Smooth muscle cell (in vitro differentiated cells): ENCODE measurements around the gene ARL14EP. TPM values are rescaled to one million over a fixed set of nuclear protein-coding genes. Genes with fewer than 3 reads are reported as not detected.
A peak's percentile ranks its signal among the peaks of the same experiment; 100 is the strongest.

Source experiments
- DNase-seq: peaks from one replicate; lab custom pipeline; 2025; ENCODE audit not compliant: unreplicated experiment; lab: John Stamatoyannopoulos, UW
- H2AFZ ChIP-seq: fragments of 200-600 bp; sonication (generic); 2 replicates; pipeline ENCODE4 v1.6.0; 2016; ENCODE audit warnings: antibody characterized with exemption, low read depth, mild to moderate bottlenecking
- H3F3A ChIP-seq: fragments of 200-600 bp; sonication (generic); 2 replicates; pipeline ENCODE4 v1.6.0; 2017; ENCODE audit warnings: antibody characterized with exemption, low read depth
- H3K27ac ChIP-seq: fragments of 200-600 bp; sonication (generic); 2 replicates; pipeline ENCODE4 v1.5.1; 2016; ENCODE audit warnings: low read depth, mild to moderate bottlenecking
- H3K27me3 ChIP-seq: fragments of 200-600 bp; sonication (generic); 2 replicates; pipeline ENCODE4 v1.6.1; 2016; ENCODE audit warnings: low read depth, mild to moderate bottlenecking
- H3K36me3 ChIP-seq: fragments of 200-600 bp; sonication (generic); 2 replicates; pipeline ENCODE4 v1.5.1; 2016; ENCODE audit warnings: low read depth
- H3K4me1 ChIP-seq: fragments of 200-600 bp; sonication (generic); 2 replicates; pipeline ENCODE4 v1.5.1; 2016; ENCODE audit warnings: low read depth
- H3K4me2 ChIP-seq: fragments of 200-600 bp; sonication (generic); 2 replicates; pipeline ENCODE4 v1.6.0; 2016; ENCODE audit warnings: mild to moderate bottlenecking
- H3K4me3 ChIP-seq: fragments of 200-600 bp; sonication (generic); 2 replicates; pipeline ENCODE4 v1.5.1; 2016; ENCODE audit warnings: mild to moderate bottlenecking
- H3K79me2 ChIP-seq: fragments of 200-600 bp; sonication (generic); 2 replicates; pipeline ENCODE4 v1.6.0; 2016; ENCODE audit warnings: low read depth, mild to moderate bottlenecking
- H3K9ac ChIP-seq: fragments of 200-600 bp; sonication (generic); 2 replicates; pipeline ENCODE4 v1.6.0; 2016; ENCODE audit warnings: low read depth
- H3K9me3 ChIP-seq: fragments of 200-600 bp; sonication (generic); replicated peaks from 2 replicates; pipeline ENCODE4 v1.5.1; 2016; ENCODE audit warnings: low read depth
- H4K20me1 ChIP-seq: fragments of 200-600 bp; sonication (generic); 2 replicates; pipeline ENCODE4 v1.6.0; 2016; ENCODE audit warnings: low read depth
- CTCF ChIP-seq: fragments of 200-600 bp; sonication (generic); IDR thresholded peaks from 2 replicates; pipeline ENCODE4 v1.5.1; 2017; ENCODE audit warnings: borderline replicate concordance, mild to moderate bottlenecking, antibody characterized with exemption; ENCODE audit not compliant: insufficient read depth, poor library complexity, severe bottlenecking
- whole genome bisulfite sequencing: methylation state at CpG from one replicate; pipeline ENCODE4 v1.1.7; 2016; ENCODE audit warnings: low lambda C conversion rate; 5-methylcytosine and 5-hydroxymethylcytosine counted together
- polyA plus RNA-seq: library from polyadenylated mRNA; unstranded; fragments of >200 nt; fragmentation: Nextera tagmentation; extraction: Ambion mirVana; gene quantifications from 2 replicates; pipeline ENCODE4 v1.2.1, GENCODE V29; 2016
- total RNA-seq: library from RNA; depleted of rRNA; stranded (reverse); fragments of >200 nt; gene quantifications from 2 replicates; pipeline ENCODE4 v1.2.3, GENCODE V29; 2014

Gene ARL14EP
- total and polyA plus RNA-seq, 2 experiments from 2014 or later = 19.7 to 20.7 TPM

- no peaks in the 10 kb centered on the region for H3K36me3 ChIP-seq
- H3K27me3 ChIP-seq = no peaks in the 10 kb centered on the region
- peaks cover 37% of the 10 kb centered on the region for H4K20me1 ChIP-seq
- peak overlapping the region; percentile 49 for H3K4me2 ChIP-seq
- H3K9ac ChIP-seq = no peak overlapping the region
- H3F3A ChIP-seq = no peaks in the 10 kb centered on the region
- H3K9me3 ChIP-seq = no peaks in the 10 kb centered on the region
- TF ChIP-seq CTCF = no peak
- H3K4me3 ChIP-seq = no peak overlapping the region
- H3K27ac ChIP-seq = peak overlapping the region; percentile 25
- no peak overlapping the region for H2AFZ ChIP-seq
- peaks cover 74% of the 10 kb centered on the region for H3K79me2 ChIP-seq
- peaks cover 16% of the 10 kb centered on the region for H3K4me1 ChIP-seq
- DNase-seq = no peak
These were observed 5.8 kb downstream of the ARL14EP start for GRCh38 chr11:30328681-30329080.

- H4K20me1 ChIP-seq = peaks cover 38% of the 10 kb centered on the region
- H3K4me1 ChIP-seq = peaks cover 10% of the 10 kb centered on the region
- no peaks in the 10 kb centered on the region for H3K27me3 ChIP-seq
- WGBS = 85% methylated on average over 4 of the region's 4 CpGs
- H3K9me3 ChIP-seq = no peaks in the 10 kb centered on the region
- no peaks in the 10 kb centered on the region for H3F3A ChIP-seq
- no peak overlapping the region for H3K4me3 ChIP-seq
- H2AFZ ChIP-seq = no peak overlapping the region
- no peak overlapping the region for H3K9ac ChIP-seq
- peak overlapping the region; percentile 25 for H3K27ac ChIP-seq
- peaks cover 68% of the 10 kb centered on the region for H3K79me2 ChIP-seq
- H3K4me2 ChIP-seq = peak overlapping the region; percentile 49
- peaks cover 1% of the 10 kb centered on the region for H3K36me3 ChIP-seq
- DNase-seq = no peak
- no peak for TF ChIP-seq CTCF
These were observed 6.4 kb downstream of the ARL14EP start for GRCh38 chr11:30329150-30329940.

GRCh38 chr11:30333405-30333804, 10.5 kb downstream of the ARL14EP start:
- Histone ChIP-seq H3K9me3 (no peaks in the 10 kb centered on the region), H3K4me1 (peaks cover 2% of the 10 kb centered on the region), H3K4me3 (no peak overlapping the region), H4K20me1 (peaks cover 34% of the 10 kb centered on the region), H2AFZ (no peak overlapping the region), H3K9ac (no peak overlapping the region), H3F3A (no peaks in the 10 kb centered on the region), H3K27me3 (no peaks in the 10 kb centered on the region), H3K79me2 (peaks cover 28% of the 10 kb centered on the region), H3K36me3 (peaks cover 22% of the 10 kb centered on the region), H3K27ac (no peak overlapping the region), H3K4me2 (no peak overlapping the region)
- TF ChIP-seq CTCF = peak; percentile 31
- DNase-seq = no peak
- WGBS = 89% methylated on average over 3 of the region's 3 CpGs

GRCh38 chr11:30342736-30343166, 19.8 kb downstream of the ARL14EP start:
- Histone ChIP-seq H2AFZ (no peak overlapping the region), H3K4me2 (no peak overlapping the region), H3K79me2 (no peaks in the 10 kb centered on the region), H3F3A (no peaks in the 10 kb centered on the region), H3K36me3 (no peaks in the 10 kb centered on the region), H3K27ac (no peak overlapping the region), H3K27me3 (no peaks in the 10 kb centered on the region), H3K4me1 (no peaks in the 10 kb centered on the region), H3K9me3 (no peaks in the 10 kb centered on the region), H3K9ac (no peak overlapping the region), H4K20me1 (peaks cover 3% of the 10 kb centered on the region), H3K4me3 (no peak overlapping the region)
- WGBS = 82% methylated on average over 1 of the region's 1 CpG
- TF ChIP-seq CTCF = no peak
- no peak for DNase-seq
